Stimulated activated naive CD8-positive, alpha-beta T cell treated with anti-CD3 and anti-CD28 coated beads, Interleukin-15, amount 100 ng/mL, for 72 hours (primary cell): ENCODE measurements around the gene DDX50.
A peak's percentile ranks its signal among the peaks of the same experiment; 100 is the strongest.
"Not testable (repeated sequence)": the region's sequence is repeated elsewhere in the genome, so short reads cannot be mapped to it uniquely, and the experiment has no call there.

Experiments used
- ATAC-seq: fragments of 150-1000 bp; cut with Tn5 transposase; 2 replicates; pipeline ENCODE4 v1.10.0; 2021; ENCODE audit warnings: mild to moderate bottlenecking, moderate library complexity
- DNase-seq, 2 donors: peaks; one replicate each; pipeline ENCODE4 v3.0.0; 2021 to 2022
- H3K27ac Mint-ChIP-seq, 2 donors: one replicate each; pipeline ENCODE4 v1.8.0; 2022; ENCODE audit warnings: mild to moderate bottlenecking in 2 of 2, mixed read lengths in 2 of 2, moderate library complexity in 2 of 2
- H3K27me3 Mint-ChIP-seq: one replicate; pipeline ENCODE4 v1.8.0; 2022; ENCODE audit warnings: mixed read lengths
- H3K4me1 Mint-ChIP-seq: one replicate; pipeline ENCODE4 v1.8.0; 2022; ENCODE audit warnings: mild to moderate bottlenecking, mixed read lengths
- H3K4me3 Mint-ChIP-seq, 2 donors: one replicate each; pipeline ENCODE4 v1.8.0; 2022; ENCODE audit warnings: mild to moderate bottlenecking in 2 of 2, mixed read lengths in 2 of 2, moderate library complexity in 1 of 2
- H3K9me3 Mint-ChIP-seq, 2 donors: one replicate each; pipeline ENCODE4 v1.8.0; 2022; ENCODE audit warnings: mixed read lengths in 2 of 2

Gene DDX50

DNA sequence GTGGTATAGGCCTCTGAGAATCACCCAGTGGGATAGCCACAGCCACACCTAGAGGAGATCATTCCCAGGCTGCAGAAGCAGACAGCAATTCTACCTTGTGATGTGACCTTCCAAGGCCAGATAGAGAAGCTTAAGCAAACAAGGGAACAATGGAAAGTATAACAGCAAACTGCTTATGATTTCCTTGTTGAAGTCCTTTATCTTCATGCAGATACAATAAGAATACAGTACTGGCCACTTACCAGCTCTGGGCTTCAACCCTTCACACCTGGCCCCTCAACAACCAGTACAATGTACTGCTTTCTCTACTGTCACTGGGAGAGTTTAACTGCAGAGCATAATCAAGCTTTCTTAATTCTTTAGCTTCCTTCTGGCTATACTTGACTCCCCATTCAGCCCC lies 22.6 kb upstream of the DDX50 start:
- no peaks in the 10 kb centered on the region for H3K4me1 Mint-ChIP-seq
- no peak for ATAC-seq

DNA sequence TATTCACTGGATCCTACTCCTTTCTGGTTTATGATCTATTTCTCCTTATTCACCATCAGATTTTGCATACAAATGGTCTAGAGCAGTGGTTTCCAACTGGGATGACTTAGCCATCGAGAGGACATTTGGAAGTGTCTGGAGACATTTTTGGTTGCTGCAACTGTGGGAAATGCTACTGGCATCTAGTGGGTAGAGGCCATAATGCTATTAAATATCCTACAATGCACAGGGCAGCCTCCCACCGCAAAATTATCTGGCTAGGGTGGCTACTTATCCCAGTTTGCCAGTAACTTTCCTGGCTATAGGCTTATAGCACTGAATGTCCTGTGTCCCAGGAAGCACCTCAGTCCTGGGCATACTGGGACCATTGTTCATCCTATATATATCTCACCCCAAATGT lies 21.5 kb upstream of the DDX50 start:
- H3K4me3 Mint-ChIP-seq: no peak overlapping the region
- H3K4me1 Mint-ChIP-seq: no peaks in the 10 kb centered on the region
- DNase-seq: no peak
- no peak overlapping the region for H3K27ac Mint-ChIP-seq
- H3K27me3 Mint-ChIP-seq: no peaks in the 10 kb centered on the region
- no peaks in the 10 kb centered on the region for H3K9me3 Mint-ChIP-seq
- no peak for ATAC-seq

More for the DNA sequence above, 22.6 kb upstream of the DDX50 start:
- Mint-ChIP-seq H3K4me3 (no peak overlapping the region), H3K9me3 (no peaks in the 10 kb centered on the region), H3K27me3 (no peaks in the 10 kb centered on the region), H3K27ac (no peak overlapping the region)
- DNase-seq: no peak

DNA sequence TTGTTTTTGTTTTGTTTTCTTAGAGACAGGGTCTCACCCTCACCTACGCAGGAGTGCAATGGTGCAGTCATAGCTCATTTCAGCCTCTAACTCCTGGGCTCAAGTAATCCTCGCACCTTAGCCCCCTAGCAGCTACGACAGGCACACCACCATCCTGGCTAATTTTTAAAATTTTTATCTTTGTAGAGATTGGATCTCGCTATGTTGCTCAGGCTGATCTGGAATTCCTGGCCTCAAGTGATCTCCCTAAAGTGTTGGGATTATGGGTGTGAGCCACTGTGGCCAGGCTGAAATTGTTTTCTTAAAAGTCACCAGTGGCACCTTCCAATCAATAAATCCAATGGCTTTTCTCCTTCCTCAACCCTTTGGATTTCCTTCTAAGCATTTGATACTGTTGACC lies 20.9 kb upstream of the DDX50 start:
- DNase-seq (no peak), ATAC-seq (no peak)
- no peaks in the 10 kb centered on the region for H3K4me1 Mint-ChIP-seq
- no peaks in the 10 kb centered on the region for H3K9me3 Mint-ChIP-seq
- H3K27me3 Mint-ChIP-seq: no peaks in the 10 kb centered on the region
- H3K27ac Mint-ChIP-seq: no peak overlapping the region
- H3K4me3 Mint-ChIP-seq: no peak overlapping the region

DNA sequence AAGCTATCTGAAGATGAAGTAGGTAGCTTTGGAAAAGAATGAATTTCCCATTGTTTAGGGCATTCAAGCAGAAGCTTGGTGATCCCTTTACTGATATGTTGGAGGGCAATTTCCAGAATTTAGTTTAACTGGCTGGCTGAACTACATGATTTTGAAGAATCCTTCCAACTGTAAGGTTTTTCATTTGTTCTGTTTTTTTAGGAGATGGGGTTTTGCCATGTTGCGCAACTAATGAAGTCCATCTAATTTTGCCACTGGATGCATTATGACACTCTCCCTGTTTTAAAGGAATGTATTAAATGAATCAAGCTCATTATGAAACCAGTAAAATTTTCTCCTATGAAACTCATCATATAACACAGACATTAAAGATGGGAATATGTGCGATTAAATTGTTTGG lies 6.1 kb upstream of the DDX50 start:
- Mint-ChIP-seq H3K27ac (no peak overlapping the region), H3K4me1 (peaks cover 9% of the 10 kb centered on the region), H3K27me3 (no peaks in the 10 kb centered on the region), H3K4me3 (no peak overlapping the region), H3K9me3 (no peaks in the 10 kb centered on the region)
- no peak for DNase-seq
- ATAC-seq: no peak

DNA sequence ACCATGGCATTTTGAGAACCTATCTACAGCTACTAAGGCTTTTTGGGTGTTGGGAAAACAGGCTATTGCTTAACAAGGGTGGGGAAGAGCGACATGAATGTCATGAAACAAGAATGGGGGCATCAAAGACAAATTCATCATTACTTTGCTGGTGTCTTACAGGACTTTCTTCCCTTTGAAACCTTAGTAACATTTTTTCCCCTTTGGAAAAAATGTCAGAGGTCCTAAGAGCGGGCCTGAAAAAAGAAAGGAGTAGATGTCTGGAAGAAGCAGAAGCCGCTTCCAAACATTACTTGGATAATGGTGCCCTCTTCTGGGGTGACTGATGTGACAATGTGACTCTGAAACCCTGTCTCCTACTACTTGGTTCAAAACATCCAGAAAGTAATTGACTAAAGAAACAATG lies 3.8 kb upstream of the DDX50 start:
- Mint-ChIP-seq H3K27ac (no peak overlapping the region), H3K4me3 (no peak overlapping the region), H3K27me3 (no peaks in the 10 kb centered on the region), H3K9me3 (no peaks in the 10 kb centered on the region), H3K4me1 (peaks cover 25% of the 10 kb centered on the region)
- no peak for ATAC-seq
- DNase-seq: peak; percentile 27 to 44

DNA sequence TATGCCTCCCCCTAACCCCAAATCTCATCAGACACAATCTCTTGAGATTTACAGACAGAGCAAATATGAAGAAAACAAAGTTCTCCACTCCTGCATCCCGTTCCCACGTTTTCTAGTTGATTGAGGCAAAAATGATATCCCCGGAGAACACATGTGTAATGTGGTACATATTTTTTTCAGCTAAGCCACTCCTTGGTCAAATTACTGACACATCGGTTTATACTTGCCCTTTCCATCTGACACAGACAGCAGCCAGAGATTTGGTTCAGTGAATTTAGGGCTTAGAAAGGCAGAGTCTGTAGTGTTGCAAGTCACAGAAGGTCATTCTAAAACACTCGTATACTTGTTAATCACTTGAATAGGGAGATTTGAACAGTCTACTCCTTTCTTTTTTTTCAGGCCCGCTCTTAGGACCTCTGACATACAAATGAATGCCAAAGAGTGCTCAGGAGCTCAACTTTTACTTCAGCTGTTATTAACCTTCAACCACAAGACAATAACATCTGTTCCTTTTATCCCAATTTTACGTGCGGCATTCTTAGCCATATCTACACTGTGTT lies 1.8 kb upstream of the DDX50 start:
- H3K27me3 Mint-ChIP-seq: no peaks in the 10 kb centered on the region
- DNase-seq (no peak), ATAC-seq (no peak)
- peaks cover 42% of the 10 kb centered on the region for H3K4me1 Mint-ChIP-seq
- H3K27ac Mint-ChIP-seq: no peak overlapping the region
- H3K4me3 Mint-ChIP-seq: no peak overlapping the region
- no peaks in the 10 kb centered on the region for H3K9me3 Mint-ChIP-seq

DNA sequence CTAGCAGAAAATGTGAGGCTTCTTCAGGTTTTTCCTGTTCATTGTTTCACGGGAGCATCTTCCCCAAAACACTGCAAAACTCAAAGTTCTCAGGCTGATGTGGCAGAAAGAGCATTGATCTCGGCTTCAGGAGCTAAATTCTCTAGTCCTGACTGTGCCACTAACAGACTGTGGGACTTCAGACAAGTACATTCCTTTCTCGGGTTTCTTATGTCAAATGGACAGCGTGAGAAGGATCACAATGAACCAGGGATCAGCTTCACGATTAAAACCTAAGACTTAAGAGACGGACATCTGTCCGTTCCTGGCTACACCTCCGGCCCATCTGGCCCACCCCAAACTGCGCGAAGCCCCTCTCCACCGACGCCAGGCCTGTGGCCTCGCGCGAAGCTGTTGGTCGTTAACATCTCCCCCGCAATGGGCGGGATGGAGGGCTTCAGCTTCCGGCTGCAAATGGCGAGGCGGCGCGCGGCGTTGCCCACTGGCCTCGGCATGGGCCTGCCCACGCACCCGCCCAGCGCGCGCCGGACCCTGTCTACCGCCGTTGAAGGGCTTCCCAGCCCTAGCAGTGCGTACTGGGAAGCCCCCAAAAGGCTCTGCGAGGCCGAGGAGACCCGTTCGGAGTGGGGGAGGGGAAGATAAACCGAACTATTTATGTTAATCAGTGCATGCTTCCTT lies 549 bp upstream of the DDX50 start:
- Mint-ChIP-seq H3K27me3 (no peaks in the 10 kb centered on the region), H3K4me3 (peak overlapping the region; percentile 96 to 100), H3K4me1 (peaks cover 54% of the 10 kb centered on the region), H3K9me3 (no peaks in the 10 kb centered on the region), H3K27ac (peak overlapping the region; percentile 100)
- no peak for DNase-seq
- peak; percentile 69 for ATAC-seq

DNA sequence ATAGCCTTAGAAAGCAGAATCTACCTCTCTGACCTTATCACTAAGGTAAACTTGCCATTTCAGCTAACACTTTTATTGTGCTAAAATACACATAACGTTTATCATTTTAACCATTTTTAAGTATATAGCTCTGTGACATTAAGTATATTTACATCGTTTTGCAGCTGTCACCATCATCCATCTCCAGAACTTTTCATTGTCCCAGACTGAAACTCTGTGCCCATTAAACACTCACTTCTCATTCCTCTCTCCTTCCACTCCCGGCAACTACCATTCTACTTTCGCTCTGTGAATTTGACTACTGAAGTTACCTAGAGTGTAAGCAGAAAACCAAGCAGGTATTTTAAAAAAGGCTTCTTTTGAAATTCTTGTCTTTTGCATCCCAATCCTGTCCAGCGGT lies 1.3 kb downstream of the DDX50 start:
- ATAC-seq (no peak), DNase-seq (no peak)
- Mint-ChIP-seq H3K4me1 (peaks cover 70% of the 10 kb centered on the region), H3K27ac (peak overlapping the region; percentile 70 to 100), H3K4me3 (peak overlapping the region; percentile 96 to 100), H3K27me3 (no peaks in the 10 kb centered on the region), H3K9me3 (no peaks in the 10 kb centered on the region)

DNA sequence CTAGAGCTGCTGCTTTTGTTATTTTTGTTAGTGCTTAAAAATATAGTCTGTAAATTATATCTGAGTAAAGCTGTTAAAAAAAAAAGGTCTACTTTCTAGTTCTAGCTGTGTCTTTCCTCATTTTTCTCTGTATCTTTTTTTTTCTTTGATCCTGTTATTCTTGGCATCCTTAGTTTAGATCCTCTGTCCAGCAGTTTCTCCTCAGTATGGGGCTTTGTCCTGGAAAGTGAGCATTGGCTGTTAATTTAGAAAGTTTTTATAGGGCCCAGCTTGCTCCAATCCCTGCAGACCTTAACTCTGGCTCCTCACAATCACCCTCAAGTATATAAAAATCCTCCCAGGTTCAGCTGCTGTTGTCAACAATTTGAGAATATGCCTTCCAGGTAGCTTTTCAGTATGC lies 23.5 kb downstream of the DDX50 start:
- H3K27ac Mint-ChIP-seq: peak overlapping the region; percentile 72 to 83
- no peak for DNase-seq
- no peak overlapping the region for H3K4me3 Mint-ChIP-seq
- H3K9me3 Mint-ChIP-seq: no peaks in the 10 kb centered on the region
- ATAC-seq: no peak
- H3K4me1 Mint-ChIP-seq: peaks cover 5% of the 10 kb centered on the region
- H3K27me3 Mint-ChIP-seq: no peaks in the 10 kb centered on the region

DNA sequence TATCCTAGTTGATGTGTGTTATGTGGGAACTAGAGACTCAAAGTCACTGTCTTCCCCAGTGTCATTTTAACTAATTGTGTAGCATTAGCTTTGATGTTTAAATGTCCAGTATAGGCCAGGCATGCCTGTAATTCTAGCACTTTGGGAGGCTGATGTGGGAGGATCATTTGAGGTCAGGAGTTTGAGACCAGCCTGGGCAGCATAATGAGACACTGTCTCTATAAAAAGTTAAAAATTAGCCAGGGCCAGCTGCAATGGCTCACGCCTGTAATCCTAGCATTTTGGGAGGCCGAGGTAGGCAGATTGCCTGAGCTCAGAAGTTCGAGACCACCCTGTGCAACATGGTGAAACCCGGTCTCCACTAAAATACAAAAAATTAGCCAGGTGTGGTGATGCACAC lies 24.4 kb downstream of the DDX50 start:
- H3K27me3 Mint-ChIP-seq: no peaks in the 10 kb centered on the region
- H3K9me3 Mint-ChIP-seq: no peaks in the 10 kb centered on the region
- no peak for ATAC-seq
- peaks cover 5% of the 10 kb centered on the region for H3K4me1 Mint-ChIP-seq
- H3K4me3 Mint-ChIP-seq: no peak overlapping the region
- peak overlapping the region in 1 of 2 donors; percentile 80 for H3K27ac Mint-ChIP-seq
- DNase-seq: no peak

DNA sequence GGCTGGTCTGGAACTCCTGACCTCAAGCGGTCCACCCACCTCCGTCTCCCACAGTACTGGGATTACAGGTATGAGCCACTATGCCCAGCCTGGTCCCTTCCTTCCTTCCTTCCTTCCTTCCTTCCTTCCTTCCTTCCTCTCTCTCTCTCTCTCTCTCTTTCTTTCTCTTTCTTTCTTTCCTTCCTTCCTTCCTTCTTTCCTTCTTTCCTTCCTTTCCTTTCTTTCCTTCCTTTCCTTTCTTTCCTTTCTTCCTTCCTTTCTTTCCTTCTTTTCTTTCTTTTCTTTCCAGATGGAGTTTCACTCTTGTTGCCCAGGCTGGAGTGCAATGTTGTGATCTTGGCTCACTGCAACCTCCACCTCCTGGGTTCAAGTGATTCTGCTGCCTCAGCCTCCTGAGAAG lies 28.0 kb downstream of the DDX50 start:
- H3K27me3 Mint-ChIP-seq, DNase-seq, H3K9me3 Mint-ChIP-seq, H3K27ac Mint-ChIP-seq, H3K4me3 Mint-ChIP-seq, ATAC-seq, H3K4me1 Mint-ChIP-seq: not testable (repeated sequence)

DNA sequence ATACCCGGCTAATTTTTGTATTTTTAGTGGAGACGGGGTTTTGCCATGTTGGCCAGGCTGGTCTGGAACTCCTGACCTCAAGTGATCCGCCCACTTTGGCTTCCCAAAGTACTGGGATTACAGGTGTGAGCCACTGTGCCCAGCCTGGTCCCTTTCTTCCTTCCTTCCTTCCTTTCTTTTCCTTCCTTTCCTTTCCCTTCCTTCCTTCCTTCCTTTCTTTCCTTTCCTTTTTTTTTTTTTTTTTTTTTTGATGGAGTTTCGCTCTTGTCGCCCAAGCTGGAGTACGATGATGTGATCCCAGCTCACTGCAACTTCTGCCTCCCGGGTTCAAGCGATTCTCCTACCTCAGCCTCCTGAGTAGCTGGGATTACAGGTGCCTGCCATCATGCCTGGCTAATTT lies 28.8 kb downstream of the DDX50 start:
- H3K4me1 Mint-ChIP-seq, H3K27me3 Mint-ChIP-seq, ATAC-seq, DNase-seq, H3K9me3 Mint-ChIP-seq, H3K27ac Mint-ChIP-seq, H3K4me3 Mint-ChIP-seq: not testable (repeated sequence)

DNA sequence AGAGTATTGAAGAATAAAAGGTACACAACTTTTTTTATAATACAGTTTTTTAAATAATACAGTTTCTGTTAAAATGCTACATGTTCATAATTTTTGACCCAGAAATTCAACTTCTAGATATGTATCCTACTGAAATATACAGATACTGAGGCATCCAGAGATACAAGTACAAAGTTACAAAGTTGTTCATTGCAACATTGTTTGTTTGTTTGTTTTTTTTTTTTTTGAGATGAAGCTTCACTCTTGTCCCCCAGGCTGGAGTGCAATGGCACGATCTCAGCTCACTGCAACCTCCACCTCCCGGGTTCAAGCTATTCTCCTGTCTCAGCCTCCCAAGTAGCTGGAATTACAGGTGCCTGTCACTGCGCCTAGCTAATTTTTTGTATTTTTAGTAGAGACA lies 31.7 kb downstream of the DDX50 start:
- ATAC-seq: not testable (repeated sequence)

DNA sequence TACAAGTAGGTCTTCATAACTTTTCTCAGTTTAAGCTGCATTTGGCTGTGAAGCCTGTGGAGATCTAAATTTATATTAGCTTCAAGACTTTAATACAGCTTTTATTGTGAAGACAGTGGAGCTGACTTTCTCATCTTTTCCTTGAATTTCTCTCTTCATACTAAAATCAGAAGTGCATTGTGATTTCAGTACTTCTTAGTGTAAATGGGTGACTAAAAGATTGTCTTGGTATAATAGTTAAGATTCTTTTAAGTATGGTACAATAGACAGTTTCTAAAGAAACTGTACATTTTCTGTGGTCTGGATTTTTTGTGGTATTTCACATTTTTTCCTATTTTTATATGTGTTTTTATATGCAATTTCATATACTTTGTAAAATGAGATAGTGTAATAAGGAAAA lies 33.9 kb downstream of the DDX50 start:
- DNase-seq (no peak), ATAC-seq (no peak)
- Mint-ChIP-seq H3K4me3 (no peak overlapping the region), H3K27me3 (no peaks in the 10 kb centered on the region), H3K9me3 (no peaks in the 10 kb centered on the region), H3K27ac (peak overlapping the region in 1 of 2 donors; percentile 24), H3K4me1 (peaks cover 5% of the 10 kb centered on the region)

More for the DNA sequence above, 31.7 kb downstream of the DDX50 start:
- not testable (repeated sequence) for H3K4me1 Mint-ChIP-seq, H3K9me3 Mint-ChIP-seq, H3K4me3 Mint-ChIP-seq, DNase-seq, H3K27ac Mint-ChIP-seq, H3K27me3 Mint-ChIP-seq

DNA sequence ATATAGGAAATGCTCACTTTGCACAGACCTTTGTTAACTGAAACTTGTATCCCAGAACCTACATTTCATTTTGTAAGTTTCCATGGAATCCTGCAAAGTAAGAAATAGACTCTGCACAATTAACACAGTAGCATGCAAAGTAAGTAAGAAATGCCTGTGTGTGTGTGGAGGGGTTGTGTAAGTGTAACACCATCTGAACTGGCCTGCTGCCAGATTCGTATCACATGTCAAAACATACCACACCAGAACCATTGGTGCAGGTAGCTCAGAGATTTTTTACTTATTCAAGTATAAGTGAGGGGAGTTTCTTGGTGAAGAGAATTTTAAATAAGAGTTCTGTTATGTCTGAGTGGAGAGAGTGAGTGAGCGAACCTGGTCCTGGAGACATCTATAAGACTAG lies 37.0 kb downstream of the DDX50 start:
- peaks cover 5% of the 10 kb centered on the region for H3K4me1 Mint-ChIP-seq
- ATAC-seq (no peak), DNase-seq (no peak)
- no peaks in the 10 kb centered on the region for H3K9me3 Mint-ChIP-seq
- no peak overlapping the region for H3K27ac Mint-ChIP-seq
- H3K27me3 Mint-ChIP-seq: no peaks in the 10 kb centered on the region
- no peak overlapping the region for H3K4me3 Mint-ChIP-seq

DNA sequence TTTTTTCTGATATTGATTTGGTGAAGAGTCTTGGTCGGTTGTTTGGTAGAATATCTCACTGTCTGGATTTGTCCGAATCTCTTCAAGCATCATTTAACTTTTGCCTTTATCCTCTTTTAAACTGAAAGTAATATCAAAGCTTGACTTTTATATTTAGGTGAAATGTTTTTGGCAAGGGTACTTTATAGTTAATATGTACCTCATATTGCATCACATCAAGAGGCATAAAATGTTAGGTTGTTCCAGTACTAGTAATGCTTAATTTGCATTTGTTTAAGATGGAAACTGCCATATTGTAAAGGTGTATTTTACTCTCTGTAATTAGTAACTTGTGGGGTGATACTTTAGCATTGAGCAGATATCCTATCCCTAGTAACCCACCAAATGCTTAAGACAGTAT lies 37.8 kb downstream of the DDX50 start:
- ATAC-seq (no peak), DNase-seq (no peak)
- Mint-ChIP-seq H3K27me3 (no peaks in the 10 kb centered on the region), H3K4me1 (peaks cover 5% of the 10 kb centered on the region), H3K4me3 (no peak overlapping the region), H3K27ac (peak overlapping the region; percentile 13 to 67), H3K9me3 (no peaks in the 10 kb centered on the region)

DNA sequence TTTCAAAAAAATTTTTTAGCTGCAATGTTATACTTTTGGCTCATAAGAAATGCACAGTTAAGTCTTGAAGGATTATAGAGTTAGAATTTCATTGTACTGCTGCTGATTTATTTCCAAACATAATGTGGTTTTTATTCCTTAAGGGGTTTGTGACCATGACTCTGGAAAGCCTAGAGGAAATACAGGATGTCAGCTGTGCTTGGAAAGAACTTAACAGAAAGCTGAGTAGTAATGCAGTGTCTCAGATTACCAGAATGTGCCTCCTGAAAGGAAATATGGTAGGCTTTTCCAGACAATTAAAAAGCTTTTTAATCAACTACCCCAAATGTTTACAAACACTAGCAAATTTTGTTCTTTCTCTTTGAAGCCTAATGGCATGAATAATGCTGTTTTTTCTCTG lies 39.8 kb downstream of the DDX50 start:
- not testable (repeated sequence) for H3K27me3 Mint-ChIP-seq, ATAC-seq, H3K4me3 Mint-ChIP-seq, DNase-seq, H3K9me3 Mint-ChIP-seq, H3K27ac Mint-ChIP-seq, H3K4me1 Mint-ChIP-seq
